Hippocampal formation (tissue), 2 donors: ENCODE measurements around the gene CHPF.

Experiments used
- DNase-seq, 2 donors: peaks; one replicate each; lab custom pipeline; 2025; lab: John Stamatoyannopoulos, UW

The CHPF gene

GRCh38 chr2:219543596-219544358 lies at the start of gene CHPF, which contains the start of gene TMEM198:
Gene CHPF (minus strand): TSS chr2:219543809. CDS start chr2:219543538, 271 bp downstream.
Gene TMEM198 (plus strand): TSS chr2:219544028. CDS start chr2:219544728, 700 bp downstream.
- DNase-seq = peak; percentile 98 to 99

- no peak for DNase-seq
These were observed 49.5 kb upstream of the CHPF start for GRCh38 chr2:219593154-219593553.

- DNase-seq = no peak
These were observed 49.1 kb upstream of the CHPF start for GRCh38 chr2:219592736-219593135.

DNA sequence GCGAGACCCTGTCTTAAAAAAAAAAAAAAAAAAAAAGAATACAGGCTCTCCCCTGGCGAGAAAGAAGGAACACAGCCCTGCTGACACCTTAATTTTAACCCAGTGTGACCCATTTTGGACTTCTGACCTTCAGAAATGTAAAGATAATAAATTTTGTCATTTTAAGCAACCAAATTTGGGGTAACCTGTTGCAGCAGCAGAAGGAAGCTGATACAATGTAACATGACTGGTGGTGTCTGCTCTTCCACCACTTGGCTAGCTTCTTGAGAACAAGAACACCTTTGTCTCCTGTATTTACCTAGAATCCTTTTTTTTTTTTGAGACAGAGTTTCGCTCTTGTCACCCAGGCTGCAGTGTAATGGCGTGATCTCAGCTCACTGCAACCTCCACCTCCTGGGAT lies 47.5 kb upstream of the CHPF start:
- no peak for DNase-seq

DNA sequence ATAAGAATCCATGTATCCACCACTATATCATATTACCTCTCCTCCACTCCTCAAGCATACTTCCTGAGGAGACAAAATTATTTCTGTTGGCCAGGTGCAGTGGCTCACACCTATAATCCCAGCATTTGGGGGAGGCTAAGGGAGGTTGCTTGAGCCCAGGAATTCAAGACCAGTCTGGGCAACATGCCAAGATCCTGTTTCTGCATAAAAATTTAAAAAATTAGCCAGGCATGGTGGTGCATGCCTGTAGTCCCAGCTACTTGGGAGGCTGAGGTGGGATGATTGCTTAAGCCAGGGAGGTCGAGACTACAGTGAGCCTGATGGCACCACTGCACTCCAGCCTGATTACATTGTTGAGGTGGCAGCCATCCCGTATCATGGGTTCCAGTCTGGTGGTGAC lies 37.7 kb upstream of the CHPF start:
- no peak for DNase-seq

- no peak for DNase-seq
These were observed 35.4 kb upstream of the CHPF start for GRCh38 chr2:219578811-219579613.

GRCh38 chr2:219576505-219577388 lies 33.1 kb upstream of the CHPF start:
- peak in 1 of 2 donors; percentile 9 for DNase-seq

DNA sequence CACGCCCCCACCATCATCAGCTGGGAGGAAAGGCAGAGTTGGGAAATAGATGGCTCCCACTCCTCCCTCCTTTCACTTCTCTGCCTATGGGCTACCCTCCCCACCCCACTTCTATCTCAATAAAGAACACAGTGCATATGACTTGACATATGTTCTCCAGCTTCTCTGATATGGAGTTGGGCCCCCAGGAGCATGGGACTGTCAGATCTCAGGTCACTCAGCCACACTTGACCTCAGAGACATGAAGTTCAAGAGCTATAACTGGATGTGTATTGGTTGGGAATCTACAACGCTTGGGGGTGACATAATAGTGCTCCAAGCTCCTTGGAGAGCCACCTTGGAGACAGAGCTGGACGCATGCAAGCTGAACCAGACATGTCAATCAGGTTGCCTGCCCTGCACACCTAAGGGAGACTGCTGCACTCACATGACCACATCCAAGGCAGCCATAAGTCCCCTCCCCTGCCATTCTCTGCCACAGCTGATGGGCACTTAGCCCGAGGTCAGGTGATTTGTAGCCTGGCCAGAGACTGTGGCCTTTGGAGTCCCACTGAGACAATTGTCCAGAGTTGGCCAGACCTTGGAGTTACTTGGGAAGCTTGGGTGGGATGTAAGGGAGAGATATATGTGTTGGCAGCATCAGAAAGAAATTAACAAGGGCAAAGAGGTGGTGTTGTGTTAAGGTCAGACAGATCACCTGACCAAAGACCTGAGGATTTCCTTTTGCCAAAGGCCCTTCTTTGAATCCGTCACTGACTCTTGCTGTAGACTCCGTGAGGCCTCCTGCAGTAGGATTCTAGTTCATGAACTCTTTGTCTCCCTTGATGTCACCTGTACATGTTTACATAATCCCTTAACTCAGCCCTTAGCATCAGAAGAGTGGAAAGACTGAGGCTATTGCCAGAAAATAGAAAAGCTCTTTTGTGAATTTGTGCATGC lies 32.2 kb upstream of the CHPF start:
- no peak for DNase-seq

DNA sequence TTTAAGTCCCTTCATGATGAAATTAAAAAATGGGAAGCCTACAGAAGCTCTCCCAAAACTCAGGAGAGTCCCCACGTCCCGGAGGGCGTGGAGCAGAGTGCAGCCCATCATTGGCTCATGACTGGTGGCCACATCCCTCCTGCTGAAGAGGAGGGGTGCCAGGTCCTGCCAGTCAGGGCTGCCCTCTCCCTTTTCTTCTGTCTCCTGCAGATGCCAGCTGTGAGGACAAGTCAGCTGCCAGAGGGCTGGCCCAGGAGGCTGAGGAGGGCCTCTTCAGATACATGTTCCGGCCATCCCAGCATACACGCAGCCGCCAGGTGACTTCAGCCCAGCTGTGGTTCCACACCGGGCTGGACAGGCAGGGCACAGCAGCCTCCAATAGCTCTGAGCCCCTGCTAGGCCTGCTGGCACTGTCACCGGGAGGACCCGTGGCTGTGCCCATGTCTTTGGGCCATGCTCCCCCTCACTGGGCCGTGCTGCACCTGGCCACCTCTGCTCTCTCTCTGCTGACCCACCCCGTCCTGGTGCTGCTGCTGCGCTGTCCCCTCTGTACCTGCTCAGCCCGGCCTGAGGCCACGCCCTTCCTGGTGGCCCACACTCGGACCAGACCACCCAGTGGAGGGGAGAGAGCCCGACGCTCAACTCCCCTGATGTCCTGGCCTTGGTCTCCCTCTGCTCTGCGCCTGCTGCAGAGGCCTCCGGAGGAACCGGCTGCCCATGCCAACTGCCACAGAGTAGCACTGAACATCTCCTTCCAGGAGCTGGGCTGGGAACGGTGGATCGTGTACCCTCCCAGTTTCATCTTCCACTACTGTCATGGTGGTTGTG lies 31.1 kb upstream of the CHPF start:
- no peak for DNase-seq

DNA sequence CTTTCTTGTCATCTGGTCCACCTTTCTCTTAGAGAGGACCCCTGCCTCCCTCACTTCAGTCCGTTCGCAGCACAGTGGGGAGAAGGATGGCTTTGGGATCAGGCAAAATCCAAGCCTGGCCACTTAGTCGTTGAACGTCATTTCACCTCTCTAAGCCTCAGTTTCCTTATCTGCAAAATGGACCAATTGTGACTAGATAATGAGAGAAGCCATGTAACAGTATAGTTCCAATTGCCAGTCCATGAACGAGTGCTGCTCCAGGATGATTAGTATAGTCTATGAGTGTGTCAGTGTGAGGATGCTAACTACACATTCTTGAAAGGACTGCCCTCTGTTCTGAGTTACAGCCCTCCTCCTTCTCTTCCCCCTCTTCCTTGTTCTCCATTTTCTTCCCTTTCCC lies 29.6 kb upstream of the CHPF start:
- DNase-seq = peak in 1 of 2 donors; percentile 54

DNA sequence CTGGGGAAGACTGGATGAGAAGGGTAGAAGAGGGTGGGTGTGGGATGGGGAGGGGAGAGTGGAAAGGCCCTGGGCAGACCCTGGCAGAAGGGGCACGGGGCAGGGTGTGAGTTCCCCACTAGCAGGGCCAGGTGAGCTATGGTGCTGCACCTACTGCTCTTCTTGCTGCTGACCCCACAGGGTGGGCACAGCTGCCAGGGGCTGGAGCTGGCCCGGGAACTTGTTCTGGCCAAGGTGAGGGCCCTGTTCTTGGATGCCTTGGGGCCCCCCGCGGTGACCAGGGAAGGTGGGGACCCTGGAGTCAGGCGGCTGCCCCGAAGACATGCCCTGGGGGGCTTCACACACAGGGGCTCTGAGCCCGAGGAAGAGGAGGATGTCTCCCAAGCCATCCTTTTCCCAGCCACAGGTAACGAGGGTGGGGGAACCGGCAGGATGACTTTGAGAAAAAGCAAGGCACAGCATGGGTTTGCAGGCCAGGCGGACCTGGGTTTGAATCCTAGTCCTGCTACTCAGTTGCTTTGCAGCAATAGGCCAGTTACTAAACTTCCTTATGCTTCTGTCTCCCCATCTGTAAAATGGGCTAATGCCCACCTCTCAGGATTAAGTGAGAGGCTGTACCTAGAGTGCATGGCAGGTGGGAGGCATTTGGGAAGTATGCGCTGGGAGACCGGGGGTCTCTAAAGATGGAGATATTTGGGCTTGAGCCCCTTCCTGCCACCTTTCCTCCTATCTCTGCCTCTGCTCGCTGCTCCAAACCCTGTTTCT lies 28.8 kb upstream of the CHPF start, which contains the start of gene INHA:
TSS of gene INHA (plus strand) at position 74 of the 765 bp plus-strand sequence. CDS start at position 139, 65 bp downstream.
- no peak for DNase-seq

- DNase-seq = peak; percentile 42 to 45
These were observed 28.0 kb upstream of the CHPF start, which contains the start of gene OBSL1 for GRCh38 chr2:219571311-219572236. Gene OBSL1 (minus strand): TSS chr2:219571539. CDS start chr2:219571232, 307 bp downstream.

GRCh38 chr2:219570924-219571310 lies 27.3 kb upstream of the CHPF start:
- DNase-seq = no peak

- no peak for DNase-seq
These were observed 26.8 kb upstream of the CHPF start for GRCh38 chr2:219570194-219570923.

DNA sequence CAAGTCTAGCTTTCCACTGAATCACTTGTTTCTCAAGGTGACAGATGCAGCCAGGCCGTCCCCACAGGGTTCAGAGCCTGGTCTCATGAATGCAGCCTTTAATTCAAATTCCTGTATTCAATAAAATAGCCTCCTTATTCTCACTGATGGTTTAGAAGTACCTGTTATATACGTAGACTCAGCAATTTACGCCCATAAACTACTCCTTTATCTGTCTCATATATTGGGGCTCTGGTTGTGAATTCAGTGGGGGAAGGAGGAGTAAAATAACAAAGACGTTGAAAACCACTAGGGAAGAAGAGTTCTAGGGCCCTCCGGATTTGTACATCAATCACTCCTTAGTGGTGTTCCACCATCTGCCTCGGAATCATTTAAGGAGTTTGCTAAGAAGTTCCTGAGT lies 26.0 kb upstream of the CHPF start:
- no peak for DNase-seq

GRCh38 chr2:219569041-219569440 lies 25.4 kb upstream of the CHPF start:
- no peak for DNase-seq

DNA sequence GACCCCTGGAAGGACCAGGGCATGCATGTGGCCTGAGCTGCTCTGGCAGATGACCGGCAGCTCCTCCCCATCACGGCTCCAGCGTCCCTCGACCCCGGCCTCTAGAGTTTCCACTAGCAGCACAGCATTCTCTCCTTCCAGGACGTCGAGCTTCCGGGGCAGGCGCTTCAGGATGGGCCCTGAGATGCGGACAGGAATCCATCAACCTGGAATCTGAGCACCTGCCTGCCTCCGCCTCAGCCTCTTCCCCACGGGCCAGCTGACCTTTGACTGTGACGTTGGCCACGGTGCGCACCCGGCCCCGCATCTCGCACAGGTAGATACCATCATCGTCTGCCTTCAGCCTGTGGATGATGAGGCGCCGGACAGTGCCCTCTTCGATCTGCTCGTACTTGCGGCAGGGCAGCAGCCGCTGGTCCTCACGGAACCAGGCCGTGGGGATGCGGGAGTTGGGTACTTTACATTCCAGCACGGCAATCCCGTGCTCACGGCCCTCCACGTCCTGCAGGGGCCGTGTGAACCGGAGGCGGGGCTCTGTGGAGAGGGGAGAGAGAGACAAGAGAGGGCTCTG lies 24.3 kb upstream of the CHPF start:
- DNase-seq = no peak
